GM12878 (cell line): ENCODE measurements around the gene DLG2. TPM values are rescaled to one million over a fixed set of nuclear protein-coding genes. Genes with fewer than 3 reads are reported as not detected.

Experiments
- ATAC-seq: fragments of 200-7000 bp; cut with Tn5 transposase; 3 replicates; pipeline ENCODE4 v1.9.1; 2020; ENCODE audit warnings: mild to moderate bottlenecking, moderate library complexity
- BruUV-seq: library from RNA; stranded (reverse); fragments of 400-500 nt; replicated peaks from 2 replicates; lab custom pipeline; 2021; lab: Mats Ljungman, UMichigan
- CTCF ChIA-PET: fragments of 300-600 bp; sonication (Branson Sonifier 250); formaldehyde crosslinking; extraction: SDS; loops from one replicate; lab custom pipeline; 2021; ENCODE audit warnings: inconsistent platforms; lab: Yijun Ruan, JAX
- POLR2A ChIA-PET: fragments of 350-600 bp; formaldehyde crosslinking; extraction: SDS; loops from one replicate; lab custom pipeline; 2021; ENCODE audit warnings: inconsistent platforms; lab: Charles Lee
- RAD21 ChIA-PET: fragments of 300-600 bp; sonication (Branson Sonifier 250); formaldehyde crosslinking; loops from one replicate; lab custom pipeline; 2023; ENCODE audit warnings: antibody characterized with exemption; ENCODE audit not compliant: unreplicated experiment; lab: Charles Lee
- SMC1A ChIA-PET: fragments of 300-600 bp; sonication (Branson Sonifier 250); formaldehyde crosslinking; loops from one replicate; lab custom pipeline; 2023; ENCODE audit not compliant: unreplicated experiment, uncharacterized antibody; lab: Charles Lee
- DNase-seq: peaks from one replicate; pipeline ENCODE4 v3.0.0-alpha.2; 2011; ENCODE audit warnings: low read depth, low spot score
- FAIRE-seq: peaks from 3 replicates; lab custom pipeline; 2011; peaks lifted over from hg19 to GRCh38; lab: Jason Lieb, UNC
- H2AFZ ChIP-seq: 2 replicates; pipeline ENCODE4 v1.6.0; 2011; ENCODE audit warnings: low read depth, low read length, control low read depth; ENCODE audit not compliant: control insufficient read depth
- H3K27ac ChIP-seq: 2 replicates; pipeline ENCODE4 v1.5.1; 2011; ENCODE audit warnings: control low read depth; ENCODE audit not compliant: control insufficient read depth, insufficient read depth
- H3K27me3 ChIP-seq, 2 experiments: replicated peaks in 1 of 2; 2 replicates each; pipeline versions ENCODE4 v1.6.0 to v1.6.1; 2011; ENCODE audit warnings: low read length in 1 of 2; ENCODE audit not compliant: control insufficient read depth in 2 of 2, insufficient read depth in 2 of 2
- H3K36me3 ChIP-seq, 2 experiments: 2 replicates each; pipeline ENCODE4 v1.5.1; 2011; ENCODE audit warnings: low read length in 1 of 2; ENCODE audit not compliant: control insufficient read depth in 2 of 2, insufficient read depth in 2 of 2
- H3K4me1 ChIP-seq: 2 replicates; pipeline ENCODE4 v1.6.1; 2011; ENCODE audit warnings: mild to moderate bottlenecking, low read length, moderate library complexity, mixed read lengths; ENCODE audit not compliant: control insufficient read depth, insufficient read depth
- H3K4me2 ChIP-seq: 2 replicates; pipeline ENCODE4 v1.6.0; 2011; ENCODE audit warnings: control low read depth; ENCODE audit not compliant: control insufficient read depth, insufficient read depth
- H3K4me3 ChIP-seq: fragments of 200-600 bp; sonication (generic); 2 replicates; pipeline ENCODE4 v1.5.1; 2016
- H3K79me2 ChIP-seq: 2 replicates; pipeline ENCODE4 v1.6.0; 2011; ENCODE audit warnings: low read length; ENCODE audit not compliant: control insufficient read depth, insufficient read depth
- H3K9ac ChIP-seq: 2 replicates; pipeline ENCODE4 v1.8.0; 2011; ENCODE audit warnings: low read length, control low read depth, mixed read lengths; ENCODE audit not compliant: control insufficient read depth, insufficient read depth
- H3K9me3 ChIP-seq: replicated peaks from 3 replicates; pipeline ENCODE4 v1.5.1; 2011; ENCODE audit warnings: mild to moderate bottlenecking, low read length; ENCODE audit not compliant: control insufficient read depth, insufficient read depth
- H4K20me1 ChIP-seq: 2 replicates; pipeline ENCODE4 v1.6.0; 2011; ENCODE audit not compliant: control insufficient read depth, insufficient read depth
- BCL3 ChIP-seq: IDR thresholded peaks from 2 replicates; pipeline ENCODE4 v1.6.1; 2011; ENCODE audit warnings: borderline replicate concordance, low read depth, mild to moderate bottlenecking, moderate library complexity, low read length; ENCODE audit not compliant: insufficient read depth, poor library complexity, severe bottlenecking
- E4F1 ChIP-seq: fragments of 450-650 bp; IDR thresholded peaks from 2 replicates; pipeline ENCODE4 v1.6.1; 2018; ENCODE audit warnings: borderline replicate concordance, mild to moderate bottlenecking; ENCODE audit not compliant: partially characterized antibody
- EZH2 ChIP-seq: IDR thresholded peaks from 2 replicates; pipeline ENCODE4 v1.6.1; 2012; ENCODE audit warnings: low read depth, mild to moderate bottlenecking, control low read depth, inconsistent platforms, low read length, borderline replicate concordance; ENCODE audit not compliant: control insufficient read depth
- MAX ChIP-seq: IDR thresholded peaks from 2 replicates; pipeline ENCODE4 v1.6.1; 2012; ENCODE audit warnings: low read depth, low read length, improper control_type of control experiment
- MEF2A ChIP-seq: IDR thresholded peaks from 2 replicates; pipeline ENCODE4 v1.6.1; 2011; ENCODE audit warnings: low read depth, mild to moderate bottlenecking, low read length, moderate library complexity; ENCODE audit not compliant: insufficient read depth
- NFXL1 ChIP-seq: fragments of 450-650 bp; IDR thresholded peaks from 2 replicates; pipeline ENCODE4 v1.6.1; 2017; ENCODE audit warnings: antibody characterized with exemption, mild to moderate bottlenecking, borderline replicate concordance
- NFYB ChIP-seq: IDR thresholded peaks from 2 replicates; pipeline ENCODE4 v1.6.1; 2011; ENCODE audit warnings: low read depth, mild to moderate bottlenecking, low read length, improper control_type of control experiment, moderate library complexity; ENCODE audit not compliant: insufficient read depth
- NRF1 ChIP-seq: conservative IDR thresholded peaks from 2 replicates; pipeline ENCODE4 v1.6.1; 2011; ENCODE audit warnings: mild to moderate bottlenecking, low read depth, low read length, improper control_type of control experiment
- RAD21 ChIP-seq: IDR thresholded peaks from 2 replicates; pipeline ENCODE4 v1.6.1; 2011; ENCODE audit warnings: mild to moderate bottlenecking, low read depth, low read length, moderate library complexity; ENCODE audit not compliant: insufficient read depth
- RFX5 ChIP-seq: IDR thresholded peaks from 2 replicates; pipeline ENCODE4 v1.6.1; 2011; ENCODE audit warnings: low read depth, low read length, improper control_type of control experiment
- SMAD1 ChIP-seq: fragments of 450-650 bp; IDR thresholded peaks from 2 replicates; pipeline ENCODE4 v1.6.1; 2018; ENCODE audit warnings: mild to moderate bottlenecking, low read depth; ENCODE audit not compliant: partially characterized antibody
- SREBF2 ChIP-seq: IDR thresholded peaks from 2 replicates; pipeline ENCODE4 v1.6.1; 2012; ENCODE audit warnings: mild to moderate bottlenecking, low read length
- WRNIP1 ChIP-seq: IDR thresholded peaks from 2 replicates; pipeline ENCODE4 v1.6.1; 2011; ENCODE audit warnings: low read depth, low read length, improper control_type of control experiment, borderline replicate concordance
- WGBS: methylation state at CpG from one replicate; pipeline ENCODE4 v1.1.6; 2016; ENCODE audit warnings: low lambda C conversion rate; ENCODE audit not compliant: insufficient replicate concordance, insufficient coverage; ENCODE audit errors: missing lambda C conversion rate; 5-methylcytosine and 5-hydroxymethylcytosine counted together
- in situ Hi-C: fragments of 300-500 bp; cut with MboI; formaldehyde crosslinking; loops from 9 replicates; pipeline ENCODE4 v1.14.3; 2018; ENCODE audit warnings: mixed read lengths
- intact Hi-C: fragments of 100-400 bp; cut with micrococcal nuclease; formaldehyde crosslinking; loops from one replicate; pipeline ENCODE4 v1.14.2; 2022; ENCODE audit not compliant: unreplicated experiment
- polyA plus RNA-seq, 11 experiments: library from polyadenylated mRNA; depleted of rRNA in 4 of 11; unstranded in 6 of 11; stranded (reverse) in 5 of 11; fragments of >200 nt; fragmentation: Nextera tagmentation in 4 of 11; fragmentation: Illumina TruSeq in 1 of 11; extraction: Ambion mirVana in 4 of 11; extraction: Trizol in 1 of 11; gene quantifications; 1 replicate in 1 of 11; 2 replicates in 10 of 11; pipeline versions ENCODE4 v1.2.1 to v1.2.3, GENCODE V29; 2011 to 2016; ENCODE audit warnings: inconsistent platforms in 2 of 11, missing spikeins in 2 of 11, low read depth in 1 of 11
- total RNA-seq, 4 experiments: library from RNA; depleted of rRNA in 3 of 4; stranded (reverse); fragments of >200 nt in 3 of 4; fragmentation: Illumina TruSeq in 1 of 4; extraction: Trizol in 1 of 4; gene quantifications; 2 replicates each; pipeline versions ENCODE4 v1.2.1 to v1.2.3, GENCODE V29; 2013 to 2021

The DLG2 gene
- total and polyA plus RNA-seq, 10 of the 15 experiments (the other 5 are each of a cell fraction or from before 2014, with no cell fraction given): 0.09 to 0.98 (median 0.35) TPM

- RAD21 ChIA-PET: no interaction called here
- no peak for FAIRE-seq
- intact Hi-C loops: no loop called here
- Histone ChIP-seq H3K27ac (no peak overlapping the region), H3K4me3 (no peak overlapping the region), H3K9me3 (no peaks in the 10 kb centered on the region; the same call in 2 of the 3 replicates), H2AFZ (no peak overlapping the region), H3K4me2 (no peak overlapping the region), H3K27me3 (no peaks in the 10 kb centered on the region), H4K20me1 (no peaks in the 10 kb centered on the region), H3K79me2 (no peaks in the 10 kb centered on the region), H3K9ac (no peak overlapping the region), H3K36me3 (no peaks in the 10 kb centered on the region), H3K4me1 (no peaks in the 10 kb centered on the region)
- TF ChIP-seq MEF2A: no peak
- no peak for TF ChIP-seq RFX5
- no peak for TF ChIP-seq BCL3
- no peak for TF ChIP-seq NFXL1
- TF ChIP-seq NFYB: no peak
- no peak for TF ChIP-seq WRNIP1
- no peak for TF ChIP-seq E4F1
- no peak for TF ChIP-seq EZH2
- TF ChIP-seq SMAD1: no peak
- no peak for TF ChIP-seq SREBF2
- TF ChIP-seq NRF1: no peak
- no peak for TF ChIP-seq RAD21
- no peak for TF ChIP-seq MAX
- POLR2A ChIA-PET: no interaction called here
- in situ Hi-C loops: no loop called here
- 35% methylated on average over 3 of the region's 3 CpGs for WGBS
- no TSS peak for BruUV-seq
- DNase-seq: no peak
- CTCF ChIA-PET: no interaction called here
- no peak for ATAC-seq
- SMC1A ChIA-PET: no interaction called here
Observed at GRCh38 chr11:85534806-85535205, 92.3 kb downstream of the DLG2 start.
